IPS DF 4.7 (cell line): ENCODE results near the gene ELOF1.

Experiments used
- DNase-seq: peaks from one replicate; pipeline ENCODE4 v3.0.0-alpha.2; 2013; ENCODE audit warnings: low spot score; ENCODE audit errors: extremely low read depth

The ELOF1 gene

GRCh38 chr19:11535792-11536595 is 23.0 kb downstream of the ELOF1 start:
- no peak for DNase-seq

GRCh38 chr19:11534948-11535347 is 24.1 kb downstream of the ELOF1 start:
- DNase-seq, result no peak

- DNase-seq, result no peak
Observed at GRCh38 chr19:11534538-11534937, 24.5 kb downstream of the ELOF1 start.

DNA sequence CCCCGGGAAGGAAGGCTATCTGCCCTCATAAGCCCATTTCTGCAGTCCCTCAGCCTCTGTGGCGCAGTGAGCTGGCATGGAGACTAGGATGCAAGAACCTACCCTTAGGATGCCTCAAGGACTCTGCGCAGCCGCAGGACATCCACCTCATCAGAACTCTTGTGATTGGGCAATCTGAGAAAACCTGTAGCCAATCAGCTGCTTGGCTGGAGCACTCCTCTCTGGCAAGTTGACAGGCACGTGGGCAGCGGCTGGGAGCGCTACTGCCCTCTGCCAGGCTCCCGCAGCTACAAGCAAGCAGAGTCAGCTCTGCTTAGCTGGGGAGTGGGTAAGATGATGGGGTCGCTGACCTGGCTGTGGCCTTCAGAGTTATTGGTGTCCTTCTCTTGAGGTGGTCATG is 28.6 kb downstream of the ELOF1 start:
- DNase-seq, result peak; percentile 90

DNA sequence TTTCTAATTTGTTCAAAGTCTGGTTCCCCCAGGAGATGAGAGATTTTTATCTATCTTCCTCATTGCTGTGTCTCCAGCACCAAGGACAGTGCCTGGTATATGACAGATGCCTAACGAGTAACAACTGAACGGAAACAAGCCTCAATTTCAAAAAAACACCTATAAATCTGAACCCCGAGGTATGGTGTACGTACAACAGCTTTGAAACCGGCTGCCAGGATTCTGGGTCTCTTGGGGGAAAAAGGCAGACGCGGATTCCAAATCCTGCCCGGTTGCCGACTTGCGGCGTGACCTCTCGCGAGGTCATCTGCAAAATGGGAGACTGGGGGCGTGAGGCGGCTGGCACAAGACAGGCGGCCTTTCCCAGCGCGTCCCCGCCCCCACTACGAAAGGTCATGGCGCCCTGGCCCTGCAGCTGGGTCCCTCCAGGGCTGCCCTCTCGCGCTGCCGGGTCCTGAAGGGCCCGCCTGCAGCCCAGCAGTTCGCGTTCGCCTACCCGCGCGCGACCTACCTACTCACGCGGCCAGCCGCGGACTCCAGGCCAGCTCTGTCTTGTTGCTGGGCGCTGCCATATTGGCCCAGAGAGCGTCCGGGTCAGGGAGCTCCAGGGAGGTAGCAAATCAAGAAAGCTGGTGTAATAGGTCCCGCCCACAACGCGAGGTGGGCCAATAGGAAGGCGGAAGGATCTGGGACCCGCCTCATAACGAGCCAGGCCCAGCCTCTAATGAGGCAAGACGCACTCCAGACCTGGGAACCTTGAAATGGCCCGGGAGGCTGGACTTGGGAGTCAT is 30.3 kb downstream of the ELOF1 start, which contains the start of gene ECSIT:
Gene ECSIT, minus strand, starts transcription at position 584 of the 791 bp plus-strand sequence. CDS start 9,964 bp downstream, outside the sequence.
- peak; percentile 91 for DNase-seq

DNA sequence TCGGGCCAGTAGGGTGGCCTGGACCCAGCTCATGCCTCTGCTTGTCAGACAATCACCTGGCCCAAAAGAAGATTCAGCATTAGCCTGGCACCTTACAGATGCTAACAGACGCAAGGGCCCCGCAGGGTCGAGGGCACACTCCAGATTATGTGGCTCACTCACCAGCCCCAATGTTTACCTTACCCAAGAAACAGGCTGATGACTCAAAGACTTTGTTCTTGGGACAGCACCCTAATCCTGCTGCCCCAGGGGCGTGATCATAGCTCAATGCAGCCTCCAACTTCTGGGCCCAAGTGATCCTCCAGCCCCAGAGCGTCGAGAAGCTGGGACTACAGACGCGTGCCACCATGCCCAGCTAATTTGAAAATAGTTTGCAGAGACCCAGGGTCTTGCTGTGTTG is 39.9 kb downstream of the ELOF1 start:
- DNase-seq, result no peak

- no peak for DNase-seq
Observed at GRCh38 chr19:11513946-11514345, 45.1 kb downstream of the ELOF1 start.

GRCh38 chr19:11510444-11510843 is 48.6 kb downstream of the ELOF1 start:
- no peak for DNase-seq

DNA sequence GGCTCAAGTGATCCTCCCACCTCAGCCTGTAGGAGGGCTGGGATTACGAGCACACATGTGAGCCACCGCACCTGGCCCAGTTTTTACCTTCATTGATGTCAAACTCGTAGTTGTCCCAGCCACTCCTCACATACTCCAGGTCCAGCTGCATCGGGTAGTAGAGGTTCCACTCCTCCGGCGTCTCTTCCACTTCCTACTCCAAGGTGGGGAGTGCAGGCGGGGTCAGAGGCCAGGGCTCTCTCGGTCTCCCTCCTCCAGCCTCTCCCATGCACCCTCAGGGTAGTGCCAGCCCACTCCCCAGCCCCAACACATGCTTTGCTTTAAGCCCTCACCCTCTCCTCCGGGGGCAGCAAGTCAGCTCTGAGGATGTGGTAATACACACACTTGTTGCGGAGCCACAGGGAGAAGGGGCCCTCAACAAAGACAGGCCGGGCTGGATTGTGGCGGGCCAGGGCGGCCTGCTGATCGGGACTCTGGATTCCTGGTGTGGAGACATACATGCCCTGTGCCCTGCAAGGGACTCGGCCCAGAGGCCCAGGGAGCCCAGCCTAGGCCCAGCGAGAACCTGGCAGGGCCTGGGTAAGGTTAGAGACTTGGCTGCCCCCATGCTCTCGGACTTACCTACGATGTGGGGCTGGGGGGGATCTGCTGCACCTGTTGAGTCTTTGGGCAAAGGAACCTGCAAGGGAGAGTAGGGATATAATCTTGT is 51.5 kb downstream of the ELOF1 start:
- no peak for DNase-seq

DNA sequence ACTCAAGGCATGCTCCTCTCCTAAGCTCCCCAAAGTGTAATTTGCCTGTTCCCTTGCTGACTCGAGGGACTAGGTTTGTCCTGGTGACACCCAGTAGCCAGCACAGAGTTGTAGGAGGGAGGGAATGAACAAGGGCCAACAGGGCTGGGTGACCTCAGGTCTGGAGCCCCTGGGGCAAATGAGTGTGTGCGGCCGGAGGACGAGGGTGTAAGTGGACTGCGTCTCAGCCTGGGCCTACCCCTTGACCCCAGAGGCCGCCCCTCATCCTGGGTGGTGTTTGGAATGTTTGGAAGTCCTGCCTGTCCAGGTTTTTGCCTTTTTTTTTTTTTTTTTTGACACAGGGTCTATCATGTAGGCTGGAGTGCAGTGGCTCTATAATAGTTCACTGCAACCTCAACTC is 52.1 kb downstream of the ELOF1 start:
- no peak for DNase-seq

- no peak for DNase-seq
Observed at GRCh38 chr19:11506101-11506555, 52.9 kb downstream of the ELOF1 start.

GRCh38 chr19:11505504-11506100 is 53.4 kb downstream of the ELOF1 start, which contains the start of gene ZNF653:
Gene ZNF653 (minus strand): TSS chr19:11505839. CDS start chr19:11505786, 53 bp downstream.
- peak; percentile 84 for DNase-seq

DNA sequence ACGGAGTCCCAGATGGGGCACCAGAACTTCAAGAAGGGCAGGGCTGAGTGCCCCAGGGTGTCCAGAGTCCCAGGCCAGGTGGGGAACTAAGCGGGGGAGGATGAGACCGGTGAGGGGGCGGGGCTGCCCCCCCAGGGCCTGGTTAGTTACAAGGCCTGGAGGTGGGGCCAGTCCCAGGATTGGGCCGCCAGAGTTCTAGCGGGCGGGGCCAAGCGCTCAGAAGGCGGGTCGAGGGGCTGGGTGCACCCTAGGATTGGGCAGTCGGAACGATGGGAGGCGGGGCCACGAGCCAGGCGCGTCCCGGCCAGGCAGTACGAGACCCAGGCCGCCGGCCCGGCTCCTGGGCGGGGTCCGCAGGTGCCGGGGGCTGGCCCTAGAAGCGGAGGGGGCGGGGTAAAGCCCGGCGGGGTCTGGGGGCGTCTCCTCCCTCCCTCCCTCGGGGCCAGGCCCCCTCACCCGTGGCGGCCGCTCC is 54.0 kb downstream of the ELOF1 start:
- peak; percentile 78 for DNase-seq

DNA sequence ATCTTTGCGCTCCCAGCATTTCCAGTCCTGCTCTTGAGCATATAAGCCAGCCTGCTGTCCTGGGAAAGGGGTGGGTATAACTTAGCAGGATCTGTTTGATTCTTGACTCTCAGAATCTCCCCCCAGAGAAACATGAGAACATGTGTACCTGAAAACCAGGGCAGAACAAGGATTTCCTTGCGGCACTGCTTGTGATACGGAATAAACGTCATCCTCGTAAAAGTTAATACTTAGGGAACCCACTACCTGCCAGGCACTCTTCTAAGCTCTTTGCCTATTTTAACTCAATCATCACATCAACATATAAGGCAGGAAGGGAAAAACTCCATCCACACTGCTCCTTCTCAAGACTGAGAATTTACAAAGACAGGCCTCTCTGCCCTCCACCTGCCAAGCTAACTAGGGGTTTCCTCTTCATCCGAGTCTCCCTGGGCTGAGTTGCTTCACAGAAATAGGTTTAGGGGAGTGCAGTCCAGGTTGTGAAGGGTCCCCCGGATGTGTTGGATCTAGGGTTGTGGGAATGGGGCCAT is 54.5 kb downstream of the ELOF1 start:
- DNase-seq, result no peak
